Ectodermal cell (in vitro differentiated cells): ENCODE measurements around the gene CNPPD1.

Experiments
- H3K27ac ChIP-seq: 2 replicates; pipeline ENCODE4 v1.7.0; 2013; ENCODE audit warnings: mild to moderate bottlenecking, low read depth, low read length; ENCODE audit not compliant: insufficient read depth, poor library complexity, severe bottlenecking
- H3K27me3 ChIP-seq: 2 replicates; pipeline ENCODE4 v1.7.0; 2013; ENCODE audit warnings: mild to moderate bottlenecking, low read length; ENCODE audit not compliant: insufficient read depth, control insufficient read depth, poor library complexity, severe bottlenecking
- H3K36me3 ChIP-seq: one replicate; pipeline ENCODE4 v1.7.0; 2013; ENCODE audit warnings: low read length; ENCODE audit not compliant: control insufficient read depth, insufficient read depth
- H3K4me1 ChIP-seq: one replicate; pipeline ENCODE4 v1.7.0; 2013; ENCODE audit warnings: low read length; ENCODE audit not compliant: control insufficient read depth, insufficient read depth
- H3K4me3 ChIP-seq: 2 replicates; pipeline ENCODE4 v1.7.0; 2013; ENCODE audit warnings: low read depth, low read length, control low read depth; ENCODE audit not compliant: insufficient read depth
- H3K9me3 ChIP-seq: 2 replicates; pipeline ENCODE4 v1.7.0; 2013; ENCODE audit warnings: mild to moderate bottlenecking, low read length, moderate library complexity; ENCODE audit not compliant: control insufficient read depth
- WGBS, 2 experiments: methylation state at CpG; one replicate each; pipeline ENCODE4 v1.1.7; 2013; ENCODE audit warnings: missing lambda C conversion rate in 2 of 2; 5-methylcytosine and 5-hydroxymethylcytosine counted together

Gene CNPPD1

DNA sequence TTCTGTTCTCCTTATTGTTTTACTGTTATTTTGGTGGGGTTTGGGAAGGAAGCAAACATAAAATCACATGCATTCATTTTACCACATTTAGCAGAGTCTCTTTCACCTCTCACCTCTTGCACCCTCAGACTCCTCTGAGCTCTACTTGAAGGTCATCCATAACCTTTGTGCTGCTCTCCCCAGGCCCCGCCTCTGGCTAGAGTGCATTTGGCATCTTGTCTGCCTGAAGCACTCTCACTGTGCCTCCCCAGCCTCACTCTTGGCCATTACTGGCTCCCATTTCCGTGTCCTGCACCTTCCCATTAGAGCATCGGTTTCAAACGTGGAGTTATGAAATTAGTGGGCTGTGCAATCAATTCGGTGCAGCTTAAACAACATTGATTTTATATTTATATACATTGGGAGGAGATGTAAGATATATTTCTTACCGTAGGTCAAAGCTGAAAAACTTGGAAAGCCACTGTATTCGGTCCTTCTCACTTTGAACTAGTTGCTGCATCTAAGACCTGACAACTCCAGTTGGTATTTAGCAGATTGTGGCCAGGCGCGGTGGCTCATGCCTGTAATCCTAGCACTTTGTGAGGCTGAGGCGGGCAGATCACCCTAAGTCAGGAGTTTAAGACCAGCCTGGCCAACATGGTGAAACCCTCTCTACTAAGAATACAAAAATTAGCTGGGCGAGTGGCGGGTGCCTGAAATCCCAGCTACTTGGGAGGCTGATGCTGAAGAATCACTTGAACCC lies 22.9 kb upstream of the CNPPD1 start:
- Histone ChIP-seq H3K27ac (no peak overlapping the region), H3K27me3 (no peaks in the 10 kb centered on the region), H3K9me3 (no peaks in the 10 kb centered on the region), H3K36me3 (no peaks in the 10 kb centered on the region), H3K4me3 (no peak overlapping the region), H3K4me1 (no peaks in the 10 kb centered on the region)
- WGBS, 2 experiments: 88 to 89% methylated on average over 10 to 12 of the region's 12 CpGs

DNA sequence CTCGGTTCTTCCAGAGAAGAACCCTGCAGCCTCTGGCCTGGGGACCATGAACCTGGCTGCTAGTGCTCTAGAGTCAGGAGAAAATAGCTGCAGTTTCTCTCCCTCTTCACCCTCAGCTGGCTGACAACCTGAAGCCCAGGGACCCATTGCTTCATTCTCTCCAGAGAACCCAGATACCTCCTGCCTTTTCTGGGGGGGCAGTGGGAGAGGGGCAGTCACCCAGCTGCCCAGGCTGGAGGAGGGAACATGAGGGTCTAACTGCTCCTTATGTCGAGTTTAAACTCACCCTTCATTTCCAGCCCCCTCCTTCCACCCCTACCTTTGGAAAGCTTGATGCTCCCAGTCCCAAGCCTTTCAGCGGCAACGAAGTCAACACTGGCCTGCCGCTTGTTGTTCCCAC lies 22.2 kb upstream of the CNPPD1 start:
- no peaks in the 10 kb centered on the region for H3K9me3 ChIP-seq
- WGBS, 2 experiments: 78 to 82% methylated on average over 5 of the region's 5 CpGs
- H3K27me3 ChIP-seq: no peaks in the 10 kb centered on the region
- no peaks in the 10 kb centered on the region for H3K4me1 ChIP-seq
- no peak overlapping the region for H3K27ac ChIP-seq
- H3K36me3 ChIP-seq: no peaks in the 10 kb centered on the region
- no peak overlapping the region for H3K4me3 ChIP-seq

DNA sequence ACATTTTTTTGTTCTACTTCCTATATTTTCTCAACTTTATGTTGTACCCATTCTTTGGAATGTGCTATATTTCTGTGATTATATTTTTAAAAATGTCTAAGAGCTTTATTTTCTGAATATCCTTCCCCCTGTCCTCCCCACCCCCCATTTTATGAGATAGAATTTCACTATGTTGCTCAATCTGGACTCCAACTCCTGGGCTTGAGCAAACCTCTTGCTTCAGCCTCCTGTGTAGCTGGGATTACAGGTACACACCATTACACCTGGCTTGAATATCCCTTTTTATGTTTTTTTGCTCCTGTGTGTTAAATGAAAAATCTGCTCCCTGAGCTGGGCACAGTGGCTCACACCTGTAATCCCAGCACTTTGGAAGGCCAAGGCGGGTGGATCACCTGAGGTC lies 20.7 kb upstream of the CNPPD1 start:
- H3K9me3 ChIP-seq: no peaks in the 10 kb centered on the region
- H3K4me3 ChIP-seq: no peak overlapping the region
- no peak overlapping the region for H3K27ac ChIP-seq
- WGBS, 2 experiments: 88 to 100% methylated on average over 1 of the region's 1 CpG
- H3K36me3 ChIP-seq: no peaks in the 10 kb centered on the region
- no peaks in the 10 kb centered on the region for H3K27me3 ChIP-seq
- no peaks in the 10 kb centered on the region for H3K4me1 ChIP-seq

DNA sequence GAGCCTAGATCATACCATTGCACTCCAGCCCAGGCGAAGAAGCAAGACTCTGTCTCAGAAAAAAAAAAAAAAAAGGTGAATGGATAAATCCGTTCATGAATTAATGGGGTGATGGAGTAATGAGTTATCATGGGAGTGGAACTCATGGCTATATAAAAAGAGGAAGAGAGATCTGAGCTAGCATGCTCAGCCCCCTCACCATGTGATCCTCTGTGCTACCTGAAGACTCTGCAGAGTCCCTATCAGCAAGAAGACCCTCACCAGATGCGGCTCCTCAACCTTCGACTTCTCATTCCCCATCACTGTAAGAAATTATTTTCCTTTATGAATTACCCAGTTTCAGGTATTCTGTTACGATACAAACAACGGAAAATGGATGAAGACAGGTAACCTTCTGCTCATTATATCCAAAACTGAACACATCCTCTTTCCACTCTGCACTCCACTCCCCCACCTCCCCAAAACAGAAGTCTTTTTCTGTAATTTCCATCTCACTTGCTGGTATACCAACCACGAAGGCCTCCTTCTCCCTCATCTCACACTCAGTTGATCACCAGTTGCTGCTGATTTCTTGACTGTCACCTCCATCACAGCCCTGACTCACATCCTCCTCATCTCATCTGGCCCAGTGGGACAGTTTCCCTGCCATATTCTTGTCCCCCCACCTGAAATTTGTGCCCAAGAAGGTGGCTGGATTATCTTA lies 10.2 kb upstream of the CNPPD1 start:
- Histone ChIP-seq H3K36me3 (peaks cover 11% of the 10 kb centered on the region), H3K4me1 (no peaks in the 10 kb centered on the region), H3K9me3 (no peaks in the 10 kb centered on the region), H3K4me3 (no peak overlapping the region), H3K27me3 (no peaks in the 10 kb centered on the region), H3K27ac (no peak overlapping the region)
- WGBS, 2 experiments: 88 to 92% methylated on average over 7 of the region's 7 CpGs

DNA sequence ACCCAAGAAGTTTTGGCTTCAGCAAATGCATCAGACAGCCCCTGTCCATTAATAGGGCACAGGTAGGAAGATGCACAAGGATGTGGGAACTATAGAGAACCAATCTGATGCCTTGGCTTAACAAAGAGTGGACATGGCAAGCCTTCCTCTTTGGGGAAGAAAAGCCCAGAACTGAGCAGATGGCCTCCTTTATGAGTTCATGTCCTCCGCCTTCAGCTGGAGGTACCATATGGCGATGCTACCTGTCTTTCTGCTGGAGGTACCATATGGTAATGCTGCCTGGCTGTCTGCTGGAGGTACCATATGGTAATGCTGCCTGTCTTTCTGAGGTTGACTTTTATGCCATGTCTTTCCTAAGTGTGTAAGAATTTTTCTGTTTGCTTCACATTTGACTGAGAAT lies 7.4 kb upstream of the CNPPD1 start:
- H3K27ac ChIP-seq: no peak overlapping the region
- WGBS, 2 experiments: 96 to 98% methylated on average over 2 of the region's 2 CpGs
- H3K4me1 ChIP-seq: peaks cover 3% of the 10 kb centered on the region
- no peak overlapping the region for H3K4me3 ChIP-seq
- no peaks in the 10 kb centered on the region for H3K9me3 ChIP-seq
- no peaks in the 10 kb centered on the region for H3K27me3 ChIP-seq
- peaks cover 35% of the 10 kb centered on the region for H3K36me3 ChIP-seq

DNA sequence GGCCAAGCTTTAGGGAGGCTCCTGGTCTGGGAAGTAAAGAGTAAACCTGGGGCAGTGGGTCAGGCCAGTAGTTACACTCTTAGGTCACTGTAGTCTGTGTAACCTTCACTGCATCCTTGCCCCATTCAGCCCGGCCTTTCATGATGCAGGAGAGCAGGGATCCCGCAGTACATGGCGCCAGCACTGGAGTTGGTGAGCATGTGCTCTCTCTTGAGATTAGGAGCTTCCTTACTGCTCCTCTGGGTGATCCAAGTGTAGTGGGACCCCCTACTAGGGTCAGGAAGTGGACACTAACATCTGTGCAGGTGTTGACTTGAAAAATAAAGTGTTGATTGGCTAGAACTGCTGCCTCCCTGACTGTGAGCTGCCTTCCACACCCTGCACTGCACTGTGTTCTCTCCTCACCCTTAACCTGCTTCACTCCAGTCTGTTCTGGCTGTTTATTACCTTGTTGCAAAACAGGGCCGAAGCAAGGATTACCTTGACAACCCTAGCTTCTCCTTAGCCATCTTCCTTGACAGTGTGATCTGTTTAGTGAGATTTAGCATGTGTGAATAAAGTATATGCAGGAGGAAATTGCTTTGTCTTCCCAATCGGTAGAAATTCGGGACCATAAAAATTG lies 6.5 kb upstream of the CNPPD1 start:
- Histone ChIP-seq H3K4me1 (peaks cover 9% of the 10 kb centered on the region), H3K36me3 (peaks cover 35% of the 10 kb centered on the region), H3K27ac (no peak overlapping the region), H3K27me3 (no peaks in the 10 kb centered on the region), H3K4me3 (no peak overlapping the region), H3K9me3 (no peaks in the 10 kb centered on the region)
- WGBS, 2 experiments: 92 to 94% methylated on average over 6 of the region's 6 CpGs

DNA sequence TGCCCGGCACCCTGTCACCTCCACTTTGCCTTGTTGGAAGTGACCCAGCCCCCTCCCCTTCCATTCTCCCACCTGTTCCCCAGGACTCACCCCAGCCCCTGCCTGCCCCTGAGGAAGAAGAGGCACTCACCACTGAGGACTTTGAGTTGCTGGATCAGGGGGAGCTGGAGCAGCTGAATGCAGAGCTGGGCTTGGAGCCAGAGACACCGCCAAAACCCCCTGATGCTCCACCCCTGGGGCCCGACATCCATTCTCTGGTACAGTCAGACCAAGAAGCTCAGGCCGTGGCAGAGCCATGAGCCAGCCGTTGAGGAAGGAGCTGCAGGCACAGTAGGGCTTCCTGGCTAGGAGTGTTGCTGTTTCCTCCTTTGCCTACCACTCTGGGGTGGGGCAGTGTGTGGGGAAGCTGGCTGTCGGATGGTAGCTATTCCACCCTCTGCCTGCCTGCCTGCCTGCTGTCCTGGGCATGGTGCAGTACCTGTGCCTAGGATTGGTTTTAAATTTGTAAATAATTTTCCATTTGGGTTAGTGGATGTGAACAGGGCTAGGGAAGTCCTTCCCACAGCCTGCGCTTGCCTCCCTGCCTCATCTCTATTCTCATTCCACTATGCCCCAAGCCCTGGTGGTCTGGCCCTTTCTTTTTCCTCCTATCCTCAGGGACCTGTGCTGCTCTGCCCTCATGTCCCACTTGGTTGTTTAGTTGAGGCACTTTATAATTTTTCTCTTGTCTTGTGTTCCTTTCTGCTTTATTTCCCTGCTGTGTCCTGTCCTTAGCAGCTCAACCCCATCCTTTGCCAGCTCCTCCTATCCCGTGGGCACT lies 5.8 kb upstream of the CNPPD1 start:
- no peak overlapping the region for H3K27ac ChIP-seq
- peaks cover 35% of the 10 kb centered on the region for H3K36me3 ChIP-seq
- peaks cover 9% of the 10 kb centered on the region for H3K4me1 ChIP-seq
- H3K9me3 ChIP-seq: no peaks in the 10 kb centered on the region
- no peak overlapping the region for H3K4me3 ChIP-seq
- no peaks in the 10 kb centered on the region for H3K27me3 ChIP-seq
- 94% methylated on average over 8 of the region's 8 CpGs for WGBS, 2 experiments

DNA sequence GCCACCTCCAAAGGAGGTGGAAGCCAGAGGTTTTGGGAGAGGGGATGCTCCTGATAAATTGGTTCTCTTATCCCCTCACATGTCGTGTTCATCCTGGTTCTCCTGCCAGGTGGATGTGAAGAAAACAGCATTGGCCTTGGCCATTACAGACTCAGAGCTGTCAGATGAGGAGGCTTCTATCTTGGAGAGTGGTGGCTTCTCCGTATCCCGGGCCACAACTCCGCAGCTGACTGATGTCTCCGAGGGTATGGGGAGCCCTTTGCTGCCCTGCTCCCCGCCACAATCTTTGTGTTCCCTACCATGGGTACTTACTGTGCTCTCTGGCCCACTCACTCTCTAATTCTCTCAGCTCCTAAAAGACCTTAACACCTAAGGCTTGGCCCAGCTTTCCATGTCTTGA lies 4.8 kb upstream of the CNPPD1 start:
- WGBS, 2 experiments: 91 to 96% methylated on average over 6 of the region's 6 CpGs
- no peaks in the 10 kb centered on the region for H3K27me3 ChIP-seq
- H3K36me3 ChIP-seq: peaks cover 35% of the 10 kb centered on the region

DNA sequence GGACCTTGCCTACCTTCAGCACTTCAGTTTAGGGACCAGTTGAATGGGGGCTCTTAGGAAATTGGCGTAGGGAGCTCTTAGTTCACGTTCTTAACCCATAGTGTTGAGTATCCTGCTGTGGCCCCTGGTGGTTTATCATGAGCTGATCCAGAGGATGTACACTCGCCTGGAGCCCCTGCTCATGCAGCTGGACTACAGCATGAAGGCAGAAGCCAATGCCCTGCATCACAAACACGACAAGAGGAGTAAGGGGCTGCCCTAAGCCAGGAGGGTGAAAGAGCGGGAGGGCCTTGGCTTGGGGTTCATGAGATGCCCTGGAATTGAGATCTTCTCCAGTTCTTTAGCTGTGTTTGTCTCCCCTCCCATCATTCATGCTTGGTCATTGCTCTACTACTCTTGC lies 4.2 kb upstream of the CNPPD1 start:
- Histone ChIP-seq H3K27me3 (no peaks in the 10 kb centered on the region), H3K36me3 (peaks cover 35% of the 10 kb centered on the region), H3K4me3 (no peak overlapping the region), H3K4me1 (peaks cover 12% of the 10 kb centered on the region), H3K27ac (no peak overlapping the region), H3K9me3 (no peaks in the 10 kb centered on the region)
- WGBS, 2 experiments: 93 to 95% methylated on average over 5 of the region's 5 CpGs

More for the DNA sequence above, 4.8 kb upstream of the CNPPD1 start:
- Histone ChIP-seq H3K9me3 (no peaks in the 10 kb centered on the region), H3K4me3 (no peak overlapping the region), H3K27ac (no peak overlapping the region), H3K4me1 (peaks cover 9% of the 10 kb centered on the region)
